Neutrophil (primary cell): ENCODE measurements around the gene CFAP410.

Source experiments
- H3K27ac ChIP-seq: fragments of 200-600 bp; sonication (generic); 2 replicates; pipeline ENCODE4 v1.5.1; 2016; ENCODE audit warnings: mild to moderate bottlenecking, moderate library complexity
- H3K27me3 ChIP-seq: fragments of 200-600 bp; sonication (generic); 2 replicates; pipeline ENCODE4 v1.6.0; 2016; ENCODE audit warnings: mild to moderate bottlenecking
- H3K36me3 ChIP-seq: fragments of 200-600 bp; sonication (generic); 2 replicates; pipeline ENCODE4 v1.5.1; 2017
- H3K4me1 ChIP-seq, 2 experiments: fragments of 200-600 bp in 1 of 2; sonication (generic) in 1 of 2; 1 replicate in 1 of 2; 2 replicates in 1 of 2; pipeline versions ENCODE4 v1.5.1 to v1.6.1; 2013 to 2016; ENCODE audit warnings: low read depth in 1 of 2, low read length in 1 of 2, mild to moderate bottlenecking in 1 of 2, moderate library complexity in 1 of 2; ENCODE audit not compliant: control insufficient read depth in 1 of 2, insufficient read depth in 1 of 2
- H3K4me3 ChIP-seq, 2 experiments: fragments of 200-600 bp in 1 of 2; sonication (generic) in 1 of 2; 1 replicate in 1 of 2; 2 replicates in 1 of 2; pipeline ENCODE4 v1.5.1; 2013 to 2016; ENCODE audit warnings: low read depth in 1 of 2, low read length in 1 of 2, mild to moderate bottlenecking in 1 of 2, moderate library complexity in 1 of 2
- H3K9me3 ChIP-seq: fragments of 200-600 bp; sonication (generic); 2 replicates; pipeline ENCODE4 v1.5.1; 2016
- CTCF ChIP-seq: fragments of 200-600 bp; sonication (generic); IDR thresholded peaks from 2 replicates; pipeline ENCODE4 v1.5.1; 2016; ENCODE audit warnings: antibody characterized with exemption

CFAP410 gene

GRCh38 chr21:44351535-44352252, 12.5 kb upstream of the CFAP410 start:
- no peaks in the 10 kb centered on the region for H3K9me3 ChIP-seq
- H3K4me1 ChIP-seq: peaks cover 66 to 69% of the 10 kb centered on the region in 2 experiments
- peak overlapping the region; percentile 93 for H3K27ac ChIP-seq
- H3K36me3 ChIP-seq: peaks cover 2% of the 10 kb centered on the region
- no peak for TF ChIP-seq CTCF
- peaks cover 29% of the 10 kb centered on the region for H3K27me3 ChIP-seq
- peak overlapping the region; percentile 56 to 60 for H3K4me3 ChIP-seq

DNA sequence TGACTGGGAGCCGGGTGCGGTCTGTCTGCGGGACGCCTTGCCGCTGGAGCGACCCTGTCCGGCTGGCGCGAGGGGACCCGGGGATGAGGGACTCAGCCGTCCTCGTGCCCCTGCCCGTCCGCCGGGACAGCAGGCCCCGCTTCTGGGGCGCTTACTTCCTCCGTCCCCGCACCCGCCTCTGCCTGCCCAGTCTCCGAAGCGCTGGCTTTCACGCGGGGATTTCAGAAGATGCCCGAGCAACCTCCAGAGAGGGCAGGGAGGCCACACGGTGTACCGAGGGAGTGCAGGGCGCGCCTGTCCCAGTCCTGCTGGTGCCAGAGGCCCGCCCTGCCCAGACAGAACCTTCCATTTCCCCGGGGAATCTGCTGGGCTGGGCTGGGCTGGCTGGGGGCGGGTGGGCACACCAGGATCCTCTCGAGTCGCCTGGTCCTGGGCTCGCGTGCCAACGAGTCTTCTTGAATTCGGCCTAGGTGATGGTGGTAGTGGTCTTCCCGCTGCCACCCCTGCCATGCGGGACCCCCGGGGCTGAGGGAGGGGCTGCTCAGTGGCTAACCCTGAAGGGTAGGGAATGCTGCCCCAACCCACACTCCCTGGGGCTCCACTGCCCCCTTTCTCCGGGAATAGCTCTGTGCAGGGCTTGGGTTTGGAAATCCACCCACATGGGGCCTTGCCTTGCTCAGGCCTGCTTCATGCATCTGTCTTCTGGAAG, 11.7 kb upstream of the CFAP410 start:
- H3K27ac ChIP-seq: peak overlapping the region; percentile 93
- H3K4me1 ChIP-seq: peaks cover 62 to 66% of the 10 kb centered on the region in 2 experiments
- no peaks in the 10 kb centered on the region for H3K36me3 ChIP-seq
- H3K4me3 ChIP-seq: peak overlapping the region; percentile 54 to 56
- H3K27me3 ChIP-seq: peaks cover 29% of the 10 kb centered on the region
- no peak for TF ChIP-seq CTCF
- no peaks in the 10 kb centered on the region for H3K9me3 ChIP-seq

GRCh38 chr21:44349847-44350772, 10.9 kb upstream of the CFAP410 start:
- TF ChIP-seq CTCF: no peak
- peak overlapping the region; percentile 93 for H3K27ac ChIP-seq
- peaks cover 29% of the 10 kb centered on the region for H3K27me3 ChIP-seq
- no peaks in the 10 kb centered on the region for H3K9me3 ChIP-seq
- peak overlapping the region; percentile 54 to 56 for H3K4me3 ChIP-seq
- peaks cover 54 to 59% of the 10 kb centered on the region in 2 experiments for H3K4me1 ChIP-seq
- no peaks in the 10 kb centered on the region for H3K36me3 ChIP-seq

DNA sequence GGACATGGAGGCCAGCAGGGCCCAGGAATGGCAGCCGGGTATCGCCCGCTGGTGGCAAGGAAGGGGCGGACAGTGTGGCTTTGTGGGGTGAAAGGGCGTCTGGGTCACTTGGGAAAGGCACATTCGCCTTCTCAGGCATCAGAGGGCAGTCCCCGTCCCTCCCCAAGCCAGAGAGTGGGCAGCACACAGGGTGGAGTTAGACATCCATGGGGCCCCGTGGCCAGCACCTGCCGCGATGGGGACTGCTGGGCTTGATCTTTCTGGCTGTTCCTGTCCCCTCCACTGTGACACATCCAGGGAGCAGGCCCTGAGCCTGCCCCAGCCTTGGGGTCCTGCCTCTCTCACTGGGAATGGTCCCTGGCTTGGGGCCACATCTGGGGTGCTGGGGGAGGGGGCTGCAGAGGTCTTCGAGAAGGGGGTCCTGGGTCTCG, 10.2 kb upstream of the CFAP410 start:
- TF ChIP-seq CTCF: no peak
- peak overlapping the region; percentile 54 to 56 for H3K4me3 ChIP-seq
- peaks cover 47 to 52% of the 10 kb centered on the region in 2 experiments for H3K4me1 ChIP-seq
- no peaks in the 10 kb centered on the region for H3K36me3 ChIP-seq
- no peaks in the 10 kb centered on the region for H3K9me3 ChIP-seq
- H3K27me3 ChIP-seq: peaks cover 29% of the 10 kb centered on the region
- no peak overlapping the region for H3K27ac ChIP-seq

GRCh38 chr21:44348861-44349260, 9.7 kb upstream of the CFAP410 start:
- peaks cover 29% of the 10 kb centered on the region for H3K27me3 ChIP-seq

More at GRCh38 chr21:44348861-44349260, 9.7 kb upstream of the CFAP410 start:
- H3K4me1 ChIP-seq: peaks cover 42 to 46% of the 10 kb centered on the region in 2 experiments
- H3K36me3 ChIP-seq: no peaks in the 10 kb centered on the region
- no peak for TF ChIP-seq CTCF
- no peak overlapping the region for H3K27ac ChIP-seq
- H3K4me3 ChIP-seq: no peak overlapping the region
- H3K9me3 ChIP-seq: no peaks in the 10 kb centered on the region
